Gastrocnemius medialis (tissue), 4 donors: Measurements from ENCODE around the gene ZNF205.
"Not testable (repeated sequence)": the region's sequence is repeated elsewhere in the genome, so short reads cannot be mapped to it uniquely, and the experiment has no call there.

Experiments used
- CTCF ChIP-seq, 5 experiments: fragments of 450-650 bp in 3 of 5; fragments of 200-600 bp in 2 of 5; sonication (generic) in 2 of 5; IDR thresholded peaks in 4 of 5; conservative IDR thresholded peaks in 1 of 5; 1 replicate in 4 of 5; 2 replicates in 1 of 5; pipeline ENCODE4 v1.5.1; 2016 to 2019; ENCODE audit warnings: antibody characterized with exemption in 5 of 5, mild to moderate bottlenecking in 3 of 5, moderate library complexity in 3 of 5
- POLR2A ChIP-seq, 2 donors: fragments of 450-650 bp; IDR thresholded peaks; one replicate each; pipeline ENCODE4 v1.6.1; 2017; ENCODE audit warnings: antibody characterized with exemption in 2 of 2, mild to moderate bottlenecking in 2 of 2, moderate library complexity in 2 of 2

- not testable (repeated sequence) for TF ChIP-seq CTCF (IDR thresholded peaks at IDR 0.05 in 4 of 5, conservative IDR thresholded peaks at IDR 0.05 in 1 of 5); POLR2A (IDR thresholded peaks at IDR 0.05)
These were observed 40.2 kb upstream of the ZNF205 start for GRCh38 chr16:3072148-3072547.
